CD4-positive, alpha-beta T cell (primary cell): ENCODE data around the gene POLR3K. TPM values are rescaled to one million over a fixed set of nuclear protein-coding genes. Genes with fewer than 3 reads are reported as not detected.

Source experiments
- ATAC-seq: fragments of 200-7000 bp; cut with Tn5 transposase; one replicate; pipeline ENCODE4 v1.10.0; 2022; ENCODE audit warnings: mild to moderate bottlenecking; ENCODE audit not compliant: poor library complexity
- CTCF ChIA-PET: fragments of 350-600 bp; sonication (Branson Sonifier 250); formaldehyde crosslinking; loops from one replicate; lab custom pipeline; 2021; ENCODE audit warnings: antibody characterized with exemption, inconsistent platforms; lab: Charles Lee
- POLR2A ChIA-PET: fragments of 350-600 bp; sonication (Branson Sonifier 250); formaldehyde crosslinking; loops from one replicate; lab custom pipeline; 2021; ENCODE audit warnings: antibody characterized with exemption, inconsistent platforms; lab: Charles Lee
- DNase-seq, 14 experiments: peaks; one replicate each; pipeline ENCODE4 v3.0.0-alpha.2; 2013 to 2020; ENCODE audit warnings: mixed read lengths in 2 of 14
- H3K27ac ChIP-seq, 2 donors: one replicate each; pipeline versions ENCODE4 v1.5.1 to v1.7.0; 2013; ENCODE audit warnings: low read length in 2 of 2, low read depth in 1 of 2, mild to moderate bottlenecking in 1 of 2
- H3K27me3 ChIP-seq, 2 experiments: 1 replicate in 1 of 2; 2 replicates in 1 of 2; pipeline versions ENCODE4 v1.6.1 to v1.7.0; 2013; ENCODE audit warnings: low read length in 2 of 2, control low read depth in 1 of 2, mild to moderate bottlenecking in 1 of 2, moderate library complexity in 1 of 2; ENCODE audit not compliant: insufficient read depth in 2 of 2, control insufficient read depth in 1 of 2
- H3K36me3 ChIP-seq: one replicate; pipeline ENCODE4 v1.6.1; 2013; ENCODE audit warnings: low read length, control low read depth; ENCODE audit not compliant: insufficient read depth
- H3K4me1 ChIP-seq: one replicate; pipeline ENCODE4 v1.6.1; 2013; ENCODE audit warnings: low read length, control low read depth; ENCODE audit not compliant: insufficient read depth
- H3K4me3 ChIP-seq: one replicate; pipeline ENCODE4 v1.5.1; 2013; ENCODE audit warnings: mild to moderate bottlenecking, low read length, moderate library complexity
- H3K9me3 ChIP-seq, 2 experiments: 1 replicate in 1 of 2; 2 replicates in 1 of 2; pipeline versions ENCODE4 v1.6.1 to v1.7.0; 2013; ENCODE audit warnings: low read length in 2 of 2, mild to moderate bottlenecking in 2 of 2, control low read depth in 1 of 2, moderate library complexity in 1 of 2; ENCODE audit not compliant: control insufficient read depth in 1 of 2, insufficient read depth in 1 of 2
- H3K27ac Mint-ChIP-seq: one replicate; pipeline ENCODE4 v1.8.0; 2020; ENCODE audit warnings: mixed read lengths
- H3K27me3 Mint-ChIP-seq: one replicate; pipeline ENCODE4 v1.8.0; 2021; ENCODE audit warnings: mixed read lengths
- H3K36me3 Mint-ChIP-seq: one replicate; pipeline ENCODE4 v1.8.0; 2021; ENCODE audit warnings: low read depth, mixed read lengths
- H3K4me1 Mint-ChIP-seq: one replicate; pipeline ENCODE4 v1.8.0; 2021; ENCODE audit warnings: low read depth, mixed read lengths
- H3K4me3 Mint-ChIP-seq: one replicate; pipeline ENCODE4 v1.8.0; 2020; ENCODE audit warnings: mild to moderate bottlenecking, mixed read lengths
- H3K9me3 Mint-ChIP-seq: one replicate; pipeline ENCODE4 v1.8.0; 2020; ENCODE audit warnings: mixed read lengths
- intact Hi-C, 2 experiments: fragments of 100-400 bp; cut with DNase I in 1 of 2; cut with micrococcal nuclease in 1 of 2; formaldehyde crosslinking; loops; one replicate each; pipeline versions ENCODE4 v1.15.1 to v1.9.0; 2023 to 2025; cut with DNase I, micrococcal nuclease
- total RNA-seq, 174 experiments: library from RNA in 2 of 174; stranded (reverse) in 2 of 174; gene quantifications; one replicate each; pipeline ENCODE4 v1.2.3 and lab custom pipeline; 2021 to 2026
- TF ChIP-seq, protein P1 (sequence below): fragments of 200-600 bp; IDR thresholded peaks from one replicate; pipeline ENCODE4 v1.8.0; 2022; ENCODE audit warnings: antibody characterized with exemption, mild to moderate bottlenecking

The POLR3K gene
- total RNA-seq, 2 experiments from 2014 or later, result 4.1 TPM

DNA sequence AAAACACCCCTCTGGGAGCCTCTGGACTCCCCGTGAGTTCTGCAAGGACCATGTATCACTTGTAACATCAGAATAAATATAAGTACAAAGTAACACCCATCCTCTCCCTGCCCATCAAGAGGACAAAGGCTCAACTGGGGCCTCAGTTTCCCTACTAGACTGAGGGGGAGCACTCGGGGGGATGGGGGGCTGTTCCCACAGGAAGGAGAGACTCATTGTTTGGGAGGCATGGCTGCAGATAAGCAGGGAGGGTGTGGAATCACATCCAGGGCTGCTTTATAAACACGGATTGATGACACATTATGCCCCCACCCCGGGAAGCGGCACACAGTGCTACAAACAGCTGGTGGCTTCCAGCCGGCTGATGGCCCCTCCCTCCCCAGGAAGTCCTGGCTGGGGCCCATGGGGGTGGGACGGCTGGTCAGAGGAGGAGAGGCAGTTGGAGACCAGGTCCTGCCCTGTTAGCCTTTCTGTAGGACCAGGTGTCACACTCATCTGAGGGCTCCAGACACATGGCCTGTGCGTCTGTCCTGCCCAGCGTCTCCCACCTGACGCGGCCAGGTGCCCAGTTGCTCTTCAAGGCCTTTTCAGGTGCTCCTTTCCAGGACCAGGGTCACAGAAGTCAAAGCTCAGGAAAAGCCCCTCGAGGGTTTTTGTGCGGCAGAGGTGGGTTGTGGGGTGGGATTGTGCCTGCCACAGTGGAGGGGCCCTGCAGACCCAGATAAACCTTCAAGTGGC, 23.3 kb upstream of the POLR3K start:
- no peak overlapping the region for H3K27ac ChIP-seq
- H3K9me3 Mint-ChIP-seq, result no peaks in the 10 kb centered on the region

DNA sequence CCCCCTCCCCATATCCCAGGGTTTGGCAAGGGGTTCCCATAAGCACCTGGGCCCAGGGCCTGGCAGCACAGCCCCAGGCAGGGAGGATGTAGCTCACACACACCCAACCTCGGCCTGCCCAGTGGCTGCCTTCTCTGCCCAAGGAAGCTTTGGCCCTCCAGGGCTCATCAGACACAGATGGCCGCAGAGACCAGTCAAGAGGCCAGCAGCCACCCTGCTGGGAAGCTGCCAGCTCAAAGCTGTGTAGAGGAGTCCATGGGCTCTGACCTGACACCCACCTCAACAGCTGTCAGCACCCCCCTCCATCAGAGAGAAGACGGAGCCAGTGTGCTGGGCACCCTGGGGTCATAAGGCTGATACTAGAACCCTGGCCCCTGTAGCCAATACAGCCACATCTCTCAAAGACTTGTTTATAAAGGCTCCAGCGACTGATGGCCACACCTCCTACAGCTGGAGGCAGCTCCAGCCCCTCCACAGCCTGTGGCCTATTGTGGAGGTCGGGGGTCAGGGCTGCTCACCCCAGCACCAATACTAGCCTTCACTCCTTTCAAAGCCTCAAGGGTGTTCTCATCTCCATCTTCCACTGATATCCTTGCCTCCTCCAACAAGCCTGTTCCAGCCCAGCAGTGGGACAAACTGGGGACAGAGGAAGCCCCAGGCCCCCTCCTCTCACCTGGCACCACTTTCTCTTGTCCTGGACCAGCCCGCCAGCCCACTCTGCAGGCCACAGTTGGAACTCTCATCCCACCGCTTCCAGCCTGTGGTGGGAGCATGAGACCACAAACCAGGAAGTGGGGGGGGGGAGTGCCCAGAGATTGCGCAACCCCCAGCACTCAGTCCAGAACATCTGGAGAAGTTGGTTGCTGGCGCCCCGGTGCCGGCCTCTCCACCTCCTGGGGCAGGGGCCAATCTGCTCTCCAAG, 22.4 kb upstream of the POLR3K start:
- Mint-ChIP-seq H3K9me3 (no peaks in the 10 kb centered on the region), H3K27me3 (peaks cover 31% of the 10 kb centered on the region), H3K36me3 (no peaks in the 10 kb centered on the region), H3K27ac (no peak overlapping the region), H3K4me3 (peak overlapping the region; percentile 86), H3K4me1 (peaks cover 26% of the 10 kb centered on the region)
- POLR2A ChIA-PET, result interaction anchor here (0.8 kb wide), 1 partner anchor 10 kb away, joined by 3 read pairs; no protein-coding TSS in a partner anchor
- no peak overlapping the region for H3K4me3 ChIP-seq
- CTCF ChIA-PET, result interaction anchor here (2.6 to 2.7 kb wide), 2 partner anchors 10 to 21 kb away, joined by 13 to 16 read pairs; no protein-coding TSS in a partner anchor
- H3K27me3 ChIP-seq, result peaks cover 18 to 28% of the 10 kb centered on the region in 2 experiments
- H3K4me1 ChIP-seq, result peaks cover 38% of the 10 kb centered on the region
- TF ChIP-seq, protein P1, sequence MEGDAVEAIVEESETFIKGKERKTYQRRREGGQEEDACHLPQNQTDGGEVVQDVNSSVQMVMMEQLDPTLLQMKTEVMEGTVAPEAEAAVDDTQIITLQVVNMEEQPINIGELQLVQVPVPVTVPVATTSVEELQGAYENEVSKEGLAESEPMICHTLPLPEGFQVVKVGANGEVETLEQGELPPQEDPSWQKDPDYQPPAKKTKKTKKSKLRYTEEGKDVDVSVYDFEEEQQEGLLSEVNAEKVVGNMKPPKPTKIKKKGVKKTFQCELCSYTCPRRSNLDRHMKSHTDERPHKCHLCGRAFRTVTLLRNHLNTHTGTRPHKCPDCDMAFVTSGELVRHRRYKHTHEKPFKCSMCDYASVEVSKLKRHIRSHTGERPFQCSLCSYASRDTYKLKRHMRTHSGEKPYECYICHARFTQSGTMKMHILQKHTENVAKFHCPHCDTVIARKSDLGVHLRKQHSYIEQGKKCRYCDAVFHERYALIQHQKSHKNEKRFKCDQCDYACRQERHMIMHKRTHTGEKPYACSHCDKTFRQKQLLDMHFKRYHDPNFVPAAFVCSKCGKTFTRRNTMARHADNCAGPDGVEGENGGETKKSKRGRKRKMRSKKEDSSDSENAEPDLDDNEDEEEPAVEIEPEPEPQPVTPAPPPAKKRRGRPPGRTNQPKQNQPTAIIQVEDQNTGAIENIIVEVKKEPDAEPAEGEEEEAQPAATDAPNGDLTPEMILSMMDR, result no peak
- H3K36me3 ChIP-seq, result peaks cover 6% of the 10 kb centered on the region
- ATAC-seq, result no peak
- peaks cover 0 to 12% of the 10 kb centered on the region in 2 experiments for H3K9me3 ChIP-seq
- H3K27ac ChIP-seq, result no peak overlapping the region
- intact Hi-C loops, result no loop called here
- DNase-seq, result peak in 4 of 14 experiments; percentile 13 to 54 (median 35)

More for the DNA sequence above, 23.3 kb upstream of the POLR3K start:
- peak overlapping the region; percentile 73 for H3K4me3 ChIP-seq
- H3K27me3 Mint-ChIP-seq, result peaks cover 24% of the 10 kb centered on the region
- H3K4me3 Mint-ChIP-seq, result peak overlapping the region; percentile 86
- H3K4me1 Mint-ChIP-seq, result peaks cover 26% of the 10 kb centered on the region
- DNase-seq (peak in 1 of 14 experiments; percentile 21), ATAC-seq (no peak)
- TF ChIP-seq, protein P1, result no peak
- intact Hi-C loops, result no loop called here
- peaks cover 0 to 3% of the 10 kb centered on the region in 2 experiments for H3K9me3 ChIP-seq
- peaks cover 7% of the 10 kb centered on the region for H3K36me3 ChIP-seq
- H3K4me1 ChIP-seq, result peaks cover 41% of the 10 kb centered on the region
- peaks cover 10 to 19% of the 10 kb centered on the region in 2 experiments for H3K27me3 ChIP-seq
- POLR2A ChIA-PET, result interaction anchor here (0.6 kb wide), 1 partner anchor 20 kb away, joined by 3 read pairs; no protein-coding TSS in a partner anchor
- CTCF ChIA-PET, result interaction anchor here (1.6 to 2.6 kb wide), 2 partner anchors 20 to 31 kb away, joined by 7 to 13 read pairs; no protein-coding TSS in a partner anchor
- no peaks in the 10 kb centered on the region for H3K36me3 Mint-ChIP-seq
- H3K27ac Mint-ChIP-seq, result peak overlapping the region; percentile 20

DNA sequence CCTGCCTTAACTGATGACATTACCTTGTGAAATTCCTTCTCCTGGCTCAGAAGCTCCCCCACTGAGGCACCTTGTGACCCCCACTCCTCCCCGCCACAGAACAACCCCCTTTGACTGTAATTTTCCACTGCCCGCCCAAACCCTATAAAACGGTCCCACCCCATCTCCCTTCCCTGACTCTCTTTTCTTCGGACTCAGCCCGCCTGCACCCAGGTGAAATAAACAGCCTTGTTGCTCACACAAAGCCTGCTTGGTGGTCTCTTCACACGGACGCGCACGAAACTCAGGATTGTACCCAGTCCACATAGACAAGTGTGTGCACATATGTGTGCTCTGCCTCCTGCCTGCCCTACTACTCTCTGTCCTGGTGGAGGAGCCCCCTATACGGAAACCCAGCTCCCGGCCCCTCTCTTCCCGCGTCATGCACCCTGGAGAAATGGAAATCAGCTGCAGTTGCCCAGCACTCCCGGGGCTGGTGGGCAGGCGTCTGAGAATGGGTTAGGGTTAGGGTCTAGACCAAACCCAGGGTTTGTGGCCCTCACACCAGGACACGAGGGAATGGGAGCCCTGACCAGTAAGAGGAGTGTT, 21.4 kb upstream of the POLR3K start:
- POLR2A ChIA-PET, result interaction anchor here (0.8 kb wide), 1 partner anchor 11 kb away, joined by 3 read pairs; no protein-coding TSS in a partner anchor
- DNase-seq (no peak), ATAC-seq (no peak)
- Mint-ChIP-seq H3K27me3 (peaks cover 41% of the 10 kb centered on the region), H3K4me1 (peaks cover 26% of the 10 kb centered on the region), H3K9me3 (no peaks in the 10 kb centered on the region), H3K36me3 (no peaks in the 10 kb centered on the region), H3K4me3 (peak overlapping the region; percentile 20), H3K27ac (no peak overlapping the region)
- CTCF ChIA-PET, result interaction anchor here (2.7 kb wide), 1 partner anchor 9 kb away, joined by 16 read pairs; no protein-coding TSS in a partner anchor
- Histone ChIP-seq H3K9me3 (peaks cover 0 to 12% of the 10 kb centered on the region in 2 experiments), H3K4me3 (no peak overlapping the region), H3K4me1 (peaks cover 38% of the 10 kb centered on the region), H3K27ac (no peak overlapping the region), H3K27me3 (peaks cover 19 to 37% of the 10 kb centered on the region in 2 experiments), H3K36me3 (peaks cover 4% of the 10 kb centered on the region)
- TF ChIP-seq, protein P1, result no peak
- intact Hi-C loops, result no loop called here
